Caco-2 (cell line): Measurements from ENCODE around the gene CITED2. TPM values are rescaled to one million over a fixed set of nuclear protein-coding genes. Genes with fewer than 3 reads are reported as not detected.

Experiments used
- BruUV-seq: library from RNA; stranded (reverse); fragments of 400-500 nt; replicated peaks from 2 replicates; lab custom pipeline; 2021; lab: Mats Ljungman, UMichigan
- CTCF ChIA-PET: fragments of 300-600 bp; sonication (Branson Sonifier 250); formaldehyde crosslinking; loops from one replicate; lab custom pipeline; 2022; ENCODE audit warnings: antibody characterized with exemption; lab: Charles Lee
- POLR2A ChIA-PET: fragments of 300-600 bp; sonication (Branson Sonifier 250); formaldehyde crosslinking; loops from one replicate; lab custom pipeline; 2022; ENCODE audit warnings: antibody characterized with exemption; lab: Charles Lee
- DNase-seq, 2 experiments: peaks; one replicate each; pipeline versions ENCODE4 v3.0.0 to v3.0.0-alpha.2; 2020 to 2022
- H3K27me3 ChIP-seq: replicated peaks from 2 replicates; pipeline ENCODE4 v1.6.0; 2011; ENCODE audit warnings: low read length; ENCODE audit not compliant: control insufficient read depth, insufficient read depth
- H3K36me3 ChIP-seq: 2 replicates; pipeline ENCODE4 v1.5.1; 2011; ENCODE audit warnings: low read length; ENCODE audit not compliant: control insufficient read depth, insufficient read depth
- H3K4me1 ChIP-seq: fragments of 250-450 bp; sonication (Bioruptor Pico); 2 replicates; pipeline ENCODE4 v1.5.1; 2020; ENCODE audit warnings: mild to moderate bottlenecking
- H3K4me3 ChIP-seq: 2 replicates; pipeline ENCODE4 v1.5.1; 2011; ENCODE audit warnings: low read depth, mild to moderate bottlenecking, control low read depth, low read length
- H3K9me3 ChIP-seq: fragments of 250-450 bp; sonication (Bioruptor Pico); 2 replicates; pipeline ENCODE4 v1.5.1; 2020; ENCODE audit warnings: mild to moderate bottlenecking, moderate library complexity
- H3K27ac Mint-ChIP-seq: one replicate; pipeline ENCODE4 v1.8.0; 2022; ENCODE audit warnings: mixed read lengths; ENCODE audit not compliant: unreplicated experiment
- H3K27me3 Mint-ChIP-seq: one replicate; pipeline ENCODE4 v1.8.0; 2022; ENCODE audit warnings: mixed read lengths; ENCODE audit not compliant: insufficient read depth, unreplicated experiment
- H3K36me3 Mint-ChIP-seq: one replicate; pipeline ENCODE4 v1.8.0; 2022; ENCODE audit warnings: mild to moderate bottlenecking, mixed read lengths; ENCODE audit not compliant: insufficient read depth, unreplicated experiment
- H3K4me1 Mint-ChIP-seq: one replicate; pipeline ENCODE4 v1.8.0; 2022; ENCODE audit warnings: low read depth, mixed read lengths; ENCODE audit not compliant: unreplicated experiment
- H3K4me3 Mint-ChIP-seq: one replicate; pipeline ENCODE4 v1.8.0; 2022; ENCODE audit warnings: mild to moderate bottlenecking, moderate library complexity, mixed read lengths; ENCODE audit not compliant: unreplicated experiment
- H3K9me3 Mint-ChIP-seq: one replicate; pipeline ENCODE4 v1.8.0; 2022; ENCODE audit warnings: mixed read lengths; ENCODE audit not compliant: unreplicated experiment
- intact Hi-C: fragments of 100-400 bp; cut with micrococcal nuclease; formaldehyde crosslinking; loops from one replicate; pipeline ENCODE4 v1.10.0; 2022; ENCODE audit not compliant: unreplicated experiment
- total RNA-seq: library from RNA; stranded (reverse); gene quantifications from 2 replicates; pipeline ENCODE4 v1.2.3, GENCODE V29; 2022
- TF ChIP-seq, protein P1 (sequence below), 2 experiments: fragments of 200-600 bp in 1 of 2; IDR thresholded peaks; 1 replicate in 1 of 2; 2 replicates in 1 of 2; pipeline versions ENCODE4 v1.5.1 to v1.8.0; 2011 to 2022; ENCODE audit warnings: antibody characterized with exemption in 1 of 2, control low read depth in 1 of 2, inconsistent platforms in 1 of 2, low read depth in 1 of 2, low read length in 1 of 2, mild to moderate bottlenecking in 1 of 2, moderate library complexity in 1 of 2; ENCODE audit not compliant: insufficient read depth in 1 of 2, severe bottlenecking in 1 of 2, unreplicated experiment in 1 of 2

CITED2 gene
- total RNA-seq, 1 experiment from 2014 or later = 78.0 TPM

DNA sequence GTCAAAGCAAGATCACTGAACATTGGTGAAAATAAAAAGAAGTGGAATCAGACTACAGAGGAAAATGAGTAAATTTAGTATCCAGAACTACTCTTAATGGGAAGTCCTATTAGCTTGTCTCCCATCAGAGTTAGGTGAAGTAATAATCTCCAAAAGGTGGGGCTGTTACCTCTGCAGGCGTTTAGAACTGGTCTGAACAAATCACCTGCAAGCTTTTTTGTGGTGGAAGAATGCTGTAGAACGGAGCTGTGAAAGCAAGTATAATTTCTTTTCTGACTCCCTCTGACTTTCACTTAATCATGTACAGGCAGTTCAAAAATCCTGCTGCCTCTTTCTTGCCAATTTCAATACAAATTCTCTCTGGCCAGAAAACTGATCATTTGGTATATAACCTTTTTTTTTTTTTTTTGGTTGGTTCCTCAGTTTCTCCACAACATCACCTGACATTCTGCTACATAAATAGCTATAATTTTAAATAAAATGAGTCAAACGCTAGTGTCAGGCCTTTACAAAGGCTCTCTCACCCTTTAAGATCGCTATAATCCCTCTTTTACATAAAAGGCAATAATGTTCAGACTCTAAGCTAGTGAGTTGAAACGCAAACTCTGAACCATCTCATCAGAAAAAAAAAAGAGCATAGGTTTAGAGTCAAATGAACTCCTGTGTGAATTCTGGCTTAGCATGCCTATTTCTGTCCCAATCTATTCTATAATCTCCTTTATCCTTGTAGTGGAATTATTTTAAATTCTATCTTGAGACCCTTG lies 38.8 kb downstream of the CITED2 start:
- no peak overlapping the region for H3K4me3 Mint-ChIP-seq
- Histone ChIP-seq H3K27me3 (no peaks in the 10 kb centered on the region), H3K4me1 (no peaks in the 10 kb centered on the region), H3K9me3 (no peaks in the 10 kb centered on the region), H3K4me3 (no peak overlapping the region), H3K36me3 (no peaks in the 10 kb centered on the region)
- H3K27ac Mint-ChIP-seq = no peak overlapping the region
- CTCF ChIA-PET = interaction anchor here (0.6 kb wide), 1 partner anchor 1219 kb away, joined by 3 read pairs; no protein-coding TSS in a partner anchor
- peaks cover 5% of the 10 kb centered on the region for H3K27me3 Mint-ChIP-seq
- intact Hi-C loops = no loop called here
- no peaks in the 10 kb centered on the region for H3K4me1 Mint-ChIP-seq
- BruUV-seq = no TSS peak
- TF ChIP-seq, protein P1, sequence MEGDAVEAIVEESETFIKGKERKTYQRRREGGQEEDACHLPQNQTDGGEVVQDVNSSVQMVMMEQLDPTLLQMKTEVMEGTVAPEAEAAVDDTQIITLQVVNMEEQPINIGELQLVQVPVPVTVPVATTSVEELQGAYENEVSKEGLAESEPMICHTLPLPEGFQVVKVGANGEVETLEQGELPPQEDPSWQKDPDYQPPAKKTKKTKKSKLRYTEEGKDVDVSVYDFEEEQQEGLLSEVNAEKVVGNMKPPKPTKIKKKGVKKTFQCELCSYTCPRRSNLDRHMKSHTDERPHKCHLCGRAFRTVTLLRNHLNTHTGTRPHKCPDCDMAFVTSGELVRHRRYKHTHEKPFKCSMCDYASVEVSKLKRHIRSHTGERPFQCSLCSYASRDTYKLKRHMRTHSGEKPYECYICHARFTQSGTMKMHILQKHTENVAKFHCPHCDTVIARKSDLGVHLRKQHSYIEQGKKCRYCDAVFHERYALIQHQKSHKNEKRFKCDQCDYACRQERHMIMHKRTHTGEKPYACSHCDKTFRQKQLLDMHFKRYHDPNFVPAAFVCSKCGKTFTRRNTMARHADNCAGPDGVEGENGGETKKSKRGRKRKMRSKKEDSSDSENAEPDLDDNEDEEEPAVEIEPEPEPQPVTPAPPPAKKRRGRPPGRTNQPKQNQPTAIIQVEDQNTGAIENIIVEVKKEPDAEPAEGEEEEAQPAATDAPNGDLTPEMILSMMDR (IDR thresholded peaks at IDR 0.05; ENCODE audit: insufficient read depth in 1 of 2, low read depth in 1 of 2, low read length in 1 of 2, severe bottlenecking in 1 of 2, unreplicated experiment in 1 of 2) = no peak
- POLR2A ChIA-PET = no interaction called here
- H3K36me3 Mint-ChIP-seq = no peaks in the 10 kb centered on the region
- DNase-seq = no peak
- no peaks in the 10 kb centered on the region for H3K9me3 Mint-ChIP-seq

DNA sequence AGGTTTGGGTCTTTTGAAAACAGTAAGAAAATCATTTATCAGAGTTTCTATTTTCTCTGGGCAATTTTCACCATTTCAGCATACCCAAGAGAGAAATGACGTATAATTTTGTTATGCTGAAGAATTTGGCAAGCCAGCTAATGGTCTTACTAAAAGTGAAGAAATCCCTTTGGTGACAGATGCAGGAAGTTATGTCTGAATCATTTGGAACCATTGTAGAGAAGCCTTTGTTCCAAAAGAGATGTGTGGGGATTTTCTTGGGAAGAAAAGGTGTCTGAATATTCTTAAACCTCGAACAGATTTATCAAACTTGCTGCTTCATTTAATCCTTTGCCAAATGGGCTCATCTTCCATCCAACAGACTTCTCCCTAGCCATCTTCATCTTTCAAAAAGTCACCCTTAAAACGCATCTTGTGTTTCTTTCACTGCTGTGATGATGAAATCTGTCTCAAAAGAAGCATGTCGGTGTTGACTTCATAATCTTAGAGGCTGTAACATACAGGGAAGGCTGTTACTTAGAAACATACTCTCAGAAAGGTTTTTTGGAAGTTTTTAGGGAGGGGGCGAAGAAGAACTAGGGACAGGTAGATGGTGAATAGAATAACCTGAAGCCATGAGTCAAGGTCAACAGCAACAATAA lies 39.5 kb downstream of the CITED2 start:
- intact Hi-C loops = no loop called here
- Histone ChIP-seq H3K4me3 (no peak overlapping the region), H3K27me3 (no peaks in the 10 kb centered on the region), H3K9me3 (no peaks in the 10 kb centered on the region), H3K4me1 (no peaks in the 10 kb centered on the region), H3K36me3 (no peaks in the 10 kb centered on the region)
- Mint-ChIP-seq H3K4me1 (no peaks in the 10 kb centered on the region), H3K4me3 (no peak overlapping the region), H3K9me3 (no peaks in the 10 kb centered on the region), H3K36me3 (no peaks in the 10 kb centered on the region), H3K27ac (no peak overlapping the region), H3K27me3 (peaks cover 5% of the 10 kb centered on the region)
- no TSS peak for BruUV-seq
- DNase-seq = no peak
- ChIA-PET CTCF (interaction anchor here (0.6 kb wide), 1 partner anchor 1219 kb away, joined by 3 read pairs; no protein-coding TSS in a partner anchor), POLR2A (no interaction called here)
- TF ChIP-seq, protein P1 (IDR thresholded peaks at IDR 0.05; ENCODE audit: insufficient read depth in 1 of 2, low read depth in 1 of 2, low read length in 1 of 2, severe bottlenecking in 1 of 2, unreplicated experiment in 1 of 2) = no peak

DNA sequence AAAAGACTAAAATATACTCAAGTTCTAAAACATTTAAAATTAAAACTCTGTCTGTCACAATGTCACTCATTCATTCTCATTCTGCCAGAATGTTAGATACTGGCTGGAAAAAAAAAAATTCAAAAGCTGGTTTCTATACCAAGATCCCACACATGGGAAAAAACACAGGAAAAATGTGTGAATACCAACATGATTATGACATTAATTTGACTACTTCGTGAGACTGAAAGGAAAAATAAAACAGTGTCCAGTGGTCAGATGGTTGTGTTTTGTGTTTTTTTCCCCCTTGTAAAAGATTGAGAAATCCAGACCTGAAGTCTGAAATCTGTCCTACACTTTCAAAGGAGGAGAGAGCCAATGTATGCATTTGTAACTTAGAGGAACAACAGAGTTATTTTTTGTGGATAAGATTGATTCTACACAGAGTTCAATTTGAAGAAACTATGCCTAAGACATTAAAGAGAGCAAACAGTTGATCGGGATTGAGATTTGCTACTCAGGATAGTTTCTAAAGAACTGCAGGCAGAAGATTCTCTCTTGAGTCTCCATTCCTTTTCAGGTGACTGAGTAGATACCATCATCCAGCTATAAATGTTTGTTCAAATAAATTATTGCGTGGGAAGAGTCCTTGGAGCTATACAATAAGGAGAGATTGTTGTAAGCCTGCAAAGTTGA lies 43.5 kb downstream of the CITED2 start:
- Mint-ChIP-seq H3K36me3 (no peaks in the 10 kb centered on the region), H3K27me3 (peaks cover 5% of the 10 kb centered on the region), H3K27ac (no peak overlapping the region), H3K9me3 (no peaks in the 10 kb centered on the region), H3K4me3 (no peak overlapping the region), H3K4me1 (no peaks in the 10 kb centered on the region)
- H3K4me3 ChIP-seq = no peak overlapping the region
- DNase-seq = no peak
- ChIA-PET POLR2A (no interaction called here), CTCF (interaction anchor here (0.6 kb wide), 1 partner anchor 110 kb away, joined by 3 read pairs; no protein-coding TSS in a partner anchor)
- no peaks in the 10 kb centered on the region for H3K27me3 ChIP-seq
- no peaks in the 10 kb centered on the region for H3K4me1 ChIP-seq
- H3K36me3 ChIP-seq = no peaks in the 10 kb centered on the region
- TF ChIP-seq, protein P1 (IDR thresholded peaks at IDR 0.05; ENCODE audit: insufficient read depth in 1 of 2, low read depth in 1 of 2, low read length in 1 of 2, severe bottlenecking in 1 of 2, unreplicated experiment in 1 of 2) = no peak
- BruUV-seq = no TSS peak
- H3K9me3 ChIP-seq = no peaks in the 10 kb centered on the region
- intact Hi-C loops = no loop called here
